Panc1 (cell line): ENCODE results near the gene SMIM38. TPM values are rescaled to one million over a fixed set of nuclear protein-coding genes. Genes with fewer than 3 reads are reported as not detected.

ENCODE experiments used
- ATAC-seq: fragments of 200-7000 bp; cut with Tn5 transposase; 2 replicates; pipeline ENCODE4 v1.9.1; 2020; ENCODE audit warnings: mild to moderate bottlenecking, moderate library complexity
- BruUV-seq: library from RNA; stranded (reverse); fragments of 400-500 nt; replicated peaks from 2 replicates; lab custom pipeline; 2021; lab: Mats Ljungman, UMichigan
- CTCF ChIA-PET: fragments of 300-600 bp; sonication (Branson Sonifier 250); formaldehyde crosslinking; loops from one replicate; lab custom pipeline; 2022; ENCODE audit warnings: antibody characterized with exemption; lab: Charles Lee
- POLR2A ChIA-PET: fragments of 300-600 bp; sonication (Branson Sonifier 250); formaldehyde crosslinking; loops from one replicate; lab custom pipeline; 2022; ENCODE audit warnings: antibody characterized with exemption; lab: Charles Lee
- DNase-seq: peaks from one replicate; pipeline ENCODE4 v3.0.0-alpha.2; 2010; ENCODE audit warnings: low read depth, low spot score
- H3K27ac ChIP-seq: 2 replicates; pipeline ENCODE4 v1.5.1; 2011; ENCODE audit warnings: mild to moderate bottlenecking, low read length, inconsistent platforms
- H3K27me3 ChIP-seq: fragments of 200-500 bp; sonication (Bioruptor generic); 2 replicates; pipeline ENCODE4 v1.6.0; 2014; ENCODE audit warnings: low read length, inconsistent platforms; ENCODE audit not compliant: control insufficient read depth, insufficient read depth
- H3K36me3 ChIP-seq: fragments of 200-500 bp; sonication (Bioruptor generic); 2 replicates; pipeline ENCODE4 v1.5.1; 2014; ENCODE audit warnings: inconsistent platforms, mild to moderate bottlenecking, low read length, moderate library complexity; ENCODE audit not compliant: control insufficient read depth, insufficient read depth
- H3K4me1 ChIP-seq: 2 replicates; pipeline ENCODE4 v1.5.1; 2011; ENCODE audit warnings: inconsistent platforms, mild to moderate bottlenecking, low read length, moderate library complexity; ENCODE audit not compliant: control insufficient read depth, insufficient read depth
- H3K4me3 ChIP-seq, 2 experiments: 2 replicates each; pipeline ENCODE4 v1.5.1; 2011 to 2012; ENCODE audit warnings: low read depth in 2 of 2, low read length in 2 of 2, mild to moderate bottlenecking in 2 of 2, inconsistent platforms in 1 of 2, moderate library complexity in 1 of 2
- H3K9me3 ChIP-seq: fragments of 200-500 bp; sonication (Bioruptor generic); 2 replicates; pipeline ENCODE4 v1.5.1; 2014; ENCODE audit warnings: low read depth, mild to moderate bottlenecking, inconsistent platforms, low read length, moderate library complexity; ENCODE audit not compliant: control insufficient read depth, insufficient read depth
- POLR2AphosphoS5 ChIP-seq: IDR thresholded peaks from 2 replicates; pipeline ENCODE4 v1.6.1; 2012; ENCODE audit warnings: mild to moderate bottlenecking, low read depth, low read length, moderate library complexity
- SIN3A ChIP-seq: IDR thresholded peaks from 2 replicates; pipeline ENCODE4 v1.6.1; 2012; ENCODE audit warnings: low read depth, mild to moderate bottlenecking, low read length, moderate library complexity, borderline replicate concordance; ENCODE audit not compliant: insufficient read depth
- TCF7L2 ChIP-seq: IDR thresholded peaks from 2 replicates; pipeline ENCODE4 v1.6.1; 2011; ENCODE audit warnings: mild to moderate bottlenecking, low read depth, low read length, inconsistent platforms
- in situ Hi-C: cut with HindIII; loops from 2 replicates; pipeline ENCODE4 v1.10.0; 2016; ENCODE audit warnings: low sequenced_read_pairs, low pct_unique_long_range_greater_than_20kb
- intact Hi-C: fragments of 100-400 bp; cut with micrococcal nuclease; formaldehyde crosslinking; loops from one replicate; pipeline ENCODE4 v1.10.0; 2022; ENCODE audit not compliant: unreplicated experiment
- total RNA-seq: library from RNA; stranded (reverse); gene quantifications from one replicate; pipeline ENCODE4 v1.2.1, GENCODE V29; 2021; ENCODE audit not compliant: unreplicated experiment
- TF ChIP-seq, protein P1 (sequence below): fragments of 450-650 bp; IDR thresholded peaks from 2 replicates; pipeline ENCODE4 v1.5.1; 2017; ENCODE audit warnings: mild to moderate bottlenecking
- TF ChIP-seq, protein P2 (sequence below), 2 experiments: IDR thresholded peaks; 2 replicates each; pipeline ENCODE4 v1.6.1; 2011 to 2012; ENCODE audit warnings: low read depth in 2 of 2, control low read depth in 1 of 2, low read length in 1 of 2, mild to moderate bottlenecking in 1 of 2, moderate library complexity in 1 of 2; ENCODE audit not compliant: insufficient read depth in 1 of 2

Gene SMIM38
- total RNA-seq, 1 experiment from 2014 or later, result 0.46 TPM

DNA sequence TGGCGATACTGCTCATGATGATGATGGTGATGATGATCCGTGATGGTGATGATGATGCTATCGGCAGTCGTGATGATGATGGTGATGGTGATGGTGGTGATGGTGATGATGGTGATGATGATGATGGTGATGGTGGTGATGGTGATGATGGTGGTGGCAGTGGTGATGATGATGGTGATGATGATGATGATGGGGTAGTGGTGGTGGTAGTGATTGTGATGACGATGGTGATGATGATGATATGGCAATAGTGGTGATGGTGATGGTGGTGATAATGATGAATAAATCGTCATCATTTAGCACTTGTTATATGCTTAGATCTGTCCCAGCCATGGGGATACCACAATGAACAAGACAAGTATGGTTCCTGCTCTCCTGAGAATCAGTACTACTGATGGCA is 39.2 kb downstream of the SMIM38 start:
- POLR2A ChIA-PET, result no interaction called here
- Histone ChIP-seq H3K9me3 (no peaks in the 10 kb centered on the region), H3K4me1 (no peaks in the 10 kb centered on the region), H3K4me3 (no peak overlapping the region), H3K27me3 (no peaks in the 10 kb centered on the region), H3K27ac (no peak overlapping the region), H3K36me3 (no peaks in the 10 kb centered on the region)
- CTCF ChIA-PET, result no interaction called here
- ATAC-seq, result no peak
- intact Hi-C loops (no loop called here), in situ Hi-C loops (no loop called here)
- BruUV-seq, result no TSS peak
- TF ChIP-seq TCF7L2 (no peak), SIN3A (no peak), POLR2AphosphoS5 (no peak)
- TF ChIP-seq, protein P1, sequence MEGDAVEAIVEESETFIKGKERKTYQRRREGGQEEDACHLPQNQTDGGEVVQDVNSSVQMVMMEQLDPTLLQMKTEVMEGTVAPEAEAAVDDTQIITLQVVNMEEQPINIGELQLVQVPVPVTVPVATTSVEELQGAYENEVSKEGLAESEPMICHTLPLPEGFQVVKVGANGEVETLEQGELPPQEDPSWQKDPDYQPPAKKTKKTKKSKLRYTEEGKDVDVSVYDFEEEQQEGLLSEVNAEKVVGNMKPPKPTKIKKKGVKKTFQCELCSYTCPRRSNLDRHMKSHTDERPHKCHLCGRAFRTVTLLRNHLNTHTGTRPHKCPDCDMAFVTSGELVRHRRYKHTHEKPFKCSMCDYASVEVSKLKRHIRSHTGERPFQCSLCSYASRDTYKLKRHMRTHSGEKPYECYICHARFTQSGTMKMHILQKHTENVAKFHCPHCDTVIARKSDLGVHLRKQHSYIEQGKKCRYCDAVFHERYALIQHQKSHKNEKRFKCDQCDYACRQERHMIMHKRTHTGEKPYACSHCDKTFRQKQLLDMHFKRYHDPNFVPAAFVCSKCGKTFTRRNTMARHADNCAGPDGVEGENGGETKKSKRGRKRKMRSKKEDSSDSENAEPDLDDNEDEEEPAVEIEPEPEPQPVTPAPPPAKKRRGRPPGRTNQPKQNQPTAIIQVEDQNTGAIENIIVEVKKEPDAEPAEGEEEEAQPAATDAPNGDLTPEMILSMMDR, result no peak
- TF ChIP-seq, protein P2, sequence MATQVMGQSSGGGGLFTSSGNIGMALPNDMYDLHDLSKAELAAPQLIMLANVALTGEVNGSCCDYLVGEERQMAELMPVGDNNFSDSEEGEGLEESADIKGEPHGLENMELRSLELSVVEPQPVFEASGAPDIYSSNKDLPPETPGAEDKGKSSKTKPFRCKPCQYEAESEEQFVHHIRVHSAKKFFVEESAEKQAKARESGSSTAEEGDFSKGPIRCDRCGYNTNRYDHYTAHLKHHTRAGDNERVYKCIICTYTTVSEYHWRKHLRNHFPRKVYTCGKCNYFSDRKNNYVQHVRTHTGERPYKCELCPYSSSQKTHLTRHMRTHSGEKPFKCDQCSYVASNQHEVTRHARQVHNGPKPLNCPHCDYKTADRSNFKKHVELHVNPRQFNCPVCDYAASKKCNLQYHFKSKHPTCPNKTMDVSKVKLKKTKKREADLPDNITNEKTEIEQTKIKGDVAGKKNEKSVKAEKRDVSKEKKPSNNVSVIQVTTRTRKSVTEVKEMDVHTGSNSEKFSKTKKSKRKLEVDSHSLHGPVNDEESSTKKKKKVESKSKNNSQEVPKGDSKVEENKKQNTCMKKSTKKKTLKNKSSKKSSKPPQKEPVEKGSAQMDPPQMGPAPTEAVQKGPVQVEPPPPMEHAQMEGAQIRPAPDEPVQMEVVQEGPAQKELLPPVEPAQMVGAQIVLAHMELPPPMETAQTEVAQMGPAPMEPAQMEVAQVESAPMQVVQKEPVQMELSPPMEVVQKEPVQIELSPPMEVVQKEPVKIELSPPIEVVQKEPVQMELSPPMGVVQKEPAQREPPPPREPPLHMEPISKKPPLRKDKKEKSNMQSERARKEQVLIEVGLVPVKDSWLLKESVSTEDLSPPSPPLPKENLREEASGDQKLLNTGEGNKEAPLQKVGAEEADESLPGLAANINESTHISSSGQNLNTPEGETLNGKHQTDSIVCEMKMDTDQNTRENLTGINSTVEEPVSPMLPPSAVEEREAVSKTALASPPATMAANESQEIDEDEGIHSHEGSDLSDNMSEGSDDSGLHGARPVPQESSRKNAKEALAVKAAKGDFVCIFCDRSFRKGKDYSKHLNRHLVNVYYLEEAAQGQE (IDR thresholded peaks at IDR 0.05; ENCODE audit: insufficient read depth in 1 of 2, low read depth in 2 of 2, low read length in 1 of 2), result no peak
- DNase-seq, result no peak

DNA sequence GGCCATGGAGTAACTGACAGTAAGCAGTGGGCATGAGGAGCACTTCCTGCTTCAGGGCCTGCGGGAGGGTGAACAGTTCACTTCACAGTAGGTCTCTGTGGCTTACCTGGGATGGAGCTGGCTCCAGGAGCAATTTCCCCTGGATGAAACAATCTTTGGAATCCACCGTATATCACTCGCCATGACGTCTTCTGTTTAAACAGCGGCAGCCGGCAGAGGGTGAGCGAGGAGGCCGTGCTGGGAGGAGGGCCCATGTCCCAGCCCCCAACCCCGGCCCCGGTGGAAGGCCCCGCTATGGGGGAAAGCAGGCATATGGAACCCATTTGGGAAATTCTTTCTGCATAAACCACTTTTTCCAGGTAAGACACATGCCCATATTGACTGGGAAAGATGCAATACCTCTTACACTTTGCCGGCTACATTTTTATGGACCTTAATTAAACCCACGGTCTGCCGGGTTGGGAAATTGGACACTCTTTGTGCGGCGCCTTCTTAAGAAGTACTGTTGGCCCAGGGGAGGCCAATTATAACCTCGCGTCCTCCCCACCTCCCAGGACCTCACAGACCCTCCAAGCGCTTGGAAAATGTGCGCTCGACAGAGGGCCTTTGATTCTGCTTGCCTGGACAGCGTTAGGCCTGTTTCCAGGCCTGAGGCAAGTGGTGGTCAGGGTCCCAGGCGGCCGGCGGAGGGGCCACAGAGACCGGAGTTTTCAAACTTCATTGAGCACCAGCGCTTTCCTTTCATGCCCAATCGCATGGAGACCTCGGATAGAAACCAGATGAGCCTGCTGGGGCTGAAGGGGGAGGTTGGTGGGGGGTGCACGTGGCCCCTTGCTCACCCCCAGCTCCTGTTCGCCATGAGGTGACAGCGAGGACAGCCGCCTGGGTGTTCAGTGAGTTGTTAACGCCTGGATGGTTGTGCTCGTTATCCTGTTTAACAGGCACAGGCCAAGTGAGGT is 40.4 kb downstream of the SMIM38 start:
- H3K4me3 ChIP-seq, result no peak overlapping the region
- ATAC-seq, result no peak
- CTCF ChIA-PET, result no interaction called here
- no peaks in the 10 kb centered on the region for H3K9me3 ChIP-seq
- H3K27ac ChIP-seq, result no peak overlapping the region
- no peak for DNase-seq
- BruUV-seq, result no TSS peak
- no peaks in the 10 kb centered on the region for H3K27me3 ChIP-seq
- no peaks in the 10 kb centered on the region for H3K4me1 ChIP-seq
- H3K36me3 ChIP-seq, result no peaks in the 10 kb centered on the region
- POLR2A ChIA-PET, result no interaction called here
- intact Hi-C loops, result no loop called here
- TF ChIP-seq, protein P2 (IDR thresholded peaks at IDR 0.05; ENCODE audit: insufficient read depth in 1 of 2, low read depth in 2 of 2, low read length in 1 of 2), result no peak
- no peak for TF ChIP-seq POLR2AphosphoS5
- no peak for TF ChIP-seq SIN3A
- TF ChIP-seq, protein P1, result no peak
- no peak for TF ChIP-seq TCF7L2
- in situ Hi-C loops, result no loop called here
